Liver (tissue), 9 donors: Measurements from ENCODE around the gene NFATC1. TPM values are rescaled to one million over a fixed set of nuclear protein-coding genes. Genes with fewer than 3 reads are reported as not detected.

Experiments
- DNase-seq: peaks from one replicate; pipeline ENCODE4 v3.0.0-alpha.2; 2017; ENCODE audit warnings: low spot score
- H3K27ac ChIP-seq, 2 donors: one replicate each; pipeline ENCODE4 v1.7.0; 2013; ENCODE audit warnings: inconsistent platforms in 2 of 2, low read length in 2 of 2, control low read depth in 1 of 2, low read depth in 1 of 2, mild to moderate bottlenecking in 1 of 2
- H3K27me3 ChIP-seq, 4 donors: one replicate each; pipeline versions ENCODE4 v1.6.1 to v1.7.0; 2013; ENCODE audit warnings: low read length in 3 of 4, inconsistent platforms in 1 of 4, mild to moderate bottlenecking in 1 of 4, moderate library complexity in 1 of 4; ENCODE audit not compliant: control insufficient read depth in 4 of 4, insufficient read depth in 4 of 4
- H3K36me3 ChIP-seq, 4 donors: one replicate each; pipeline versions ENCODE4 v1.6.1 to v1.7.0; 2013; ENCODE audit warnings: low read length in 3 of 4, mild to moderate bottlenecking in 3 of 4, low read depth in 1 of 4, moderate library complexity in 1 of 4; ENCODE audit not compliant: control insufficient read depth in 4 of 4, insufficient read depth in 3 of 4
- H3K4me1 ChIP-seq, 4 donors: one replicate each; pipeline versions ENCODE4 v1.6.1 to v1.7.0; 2013; ENCODE audit warnings: low read length in 3 of 4, mild to moderate bottlenecking in 3 of 4, moderate library complexity in 1 of 4; ENCODE audit not compliant: control insufficient read depth in 4 of 4, insufficient read depth in 4 of 4
- H3K4me3 ChIP-seq, 3 donors: one replicate each; pipeline versions ENCODE4 v1.6.1 to v1.7.0; 2013; ENCODE audit warnings: low read length in 3 of 3, control low read depth in 1 of 3, low read depth in 1 of 3, mild to moderate bottlenecking in 1 of 3
- H3K9ac ChIP-seq, 2 donors: one replicate each; pipeline ENCODE4 v1.7.0; 2013; ENCODE audit warnings: low read length in 2 of 2, mild to moderate bottlenecking in 2 of 2, moderate library complexity in 2 of 2, control low read depth in 1 of 2, low read depth in 1 of 2
- H3K9me3 ChIP-seq, 4 donors: one replicate each; pipeline versions ENCODE4 v1.6.1 to v1.7.0; 2013; ENCODE audit warnings: low read length in 3 of 4; ENCODE audit not compliant: control insufficient read depth in 4 of 4
- ATF3 ChIP-seq: IDR thresholded peaks from 2 replicates; pipeline ENCODE4 v1.6.1; 2016; ENCODE audit warnings: antibody characterized with exemption
- CTCF ChIP-seq: fragments of 150-350 bp; IDR thresholded peaks from 2 replicates; pipeline ENCODE4 v1.5.1; 2017; ENCODE audit warnings: improper control_type of control experiment, low read depth, low read length; ENCODE audit not compliant: missing input control
- EGR1 ChIP-seq, 2 donors: IDR thresholded peaks; 2 replicates each; pipeline ENCODE4 v1.6.1; 2016 to 2018; ENCODE audit warnings: antibody characterized with exemption in 2 of 2, low read depth in 2 of 2
- FOXA1 ChIP-seq: IDR thresholded peaks from 2 replicates; pipeline ENCODE4 v1.6.1; 2016; ENCODE audit warnings: antibody characterized with exemption
- FOXA2 ChIP-seq: IDR thresholded peaks from 2 replicates; pipeline ENCODE4 v1.6.1; 2016; ENCODE audit warnings: antibody characterized with exemption
- GABPA ChIP-seq, 2 donors: IDR thresholded peaks in 1 of 2; conservative IDR thresholded peaks in 1 of 2; 2 replicates each; pipeline ENCODE4 v1.6.1; 2016; ENCODE audit warnings: antibody characterized with exemption in 2 of 2, mild to moderate bottlenecking in 1 of 2, moderate library complexity in 1 of 2
- HNF4A ChIP-seq, 2 donors: conservative IDR thresholded peaks; 2 replicates each; pipeline ENCODE4 v1.6.1; 2016; ENCODE audit warnings: antibody characterized with exemption in 2 of 2, mild to moderate bottlenecking in 2 of 2
- HNF4G ChIP-seq: IDR thresholded peaks from 2 replicates; pipeline ENCODE4 v1.6.1; 2016; ENCODE audit warnings: antibody characterized with exemption
- JUND ChIP-seq, 2 donors: IDR thresholded peaks; 2 replicates each; pipeline ENCODE4 v1.6.1; 2016; ENCODE audit warnings: antibody characterized with exemption in 2 of 2
- MAX ChIP-seq: IDR thresholded peaks from 2 replicates; pipeline ENCODE4 v1.6.1; 2016; ENCODE audit warnings: antibody characterized with exemption
- NR2F2 ChIP-seq: IDR thresholded peaks from 2 replicates; pipeline ENCODE4 v1.6.1; 2016; ENCODE audit warnings: antibody characterized with exemption
- RAD21 ChIP-seq, 2 donors: IDR thresholded peaks; 2 replicates each; pipeline ENCODE4 v1.6.1; 2016; ENCODE audit warnings: antibody characterized with exemption in 2 of 2, mild to moderate bottlenecking in 2 of 2
- RXRA ChIP-seq, 2 donors: IDR thresholded peaks; 2 replicates each; pipeline ENCODE4 v1.6.1; 2017 to 2018; ENCODE audit warnings: antibody characterized with exemption in 2 of 2, mild to moderate bottlenecking in 1 of 2
- SP1 ChIP-seq: IDR thresholded peaks from 2 replicates; pipeline ENCODE4 v1.6.1; 2018; ENCODE audit warnings: antibody characterized with exemption, mild to moderate bottlenecking
- TAF1 ChIP-seq: conservative IDR thresholded peaks from 2 replicates; pipeline ENCODE4 v1.6.1; 2016; ENCODE audit warnings: antibody characterized with exemption, mild to moderate bottlenecking
- YY1 ChIP-seq: IDR thresholded peaks from 2 replicates; pipeline ENCODE4 v1.6.1; 2016; ENCODE audit warnings: antibody characterized with exemption, mild to moderate bottlenecking
- ZBTB33 ChIP-seq: IDR thresholded peaks from 2 replicates; pipeline ENCODE4 v1.6.1; 2016; ENCODE audit warnings: antibody characterized with exemption
- WGBS: extraction: QIAGEN DNeasy Blood & Tissue Kit; methylation state at CpG from one replicate; pipeline ENCODE4 v1.1.7; 2013; 5-methylcytosine and 5-hydroxymethylcytosine counted together
- polyA plus RNA-seq, 2 donors: library from polyadenylated mRNA; stranded (reverse) in 1 of 2; unstranded in 1 of 2; fragments of 200-250 nt in 1 of 2; fragments of >200 nt in 1 of 2; fragmentation: Nextera tagmentation in 1 of 2; extraction: Ambion mirVana in 1 of 2; gene quantifications; one replicate each; pipeline versions ENCODE4 v1.2.1 to v1.2.3, GENCODE V29; 2013 to 2015
- total RNA-seq, 2 donors: library from RNA; depleted of rRNA; stranded (reverse); fragments of >200 nt; gene quantifications; one replicate each; pipeline ENCODE4 v1.2.3, GENCODE V29; 2014
- TF ChIP-seq, protein P1 (sequence below): IDR thresholded peaks from 2 replicates; pipeline ENCODE4 v1.6.1; 2016; ENCODE audit warnings: antibody characterized with exemption, mild to moderate bottlenecking
- donor health status: healthy.
- donor health status: healthy.
- donor health status: healthy.
- donor health status: healthy.
- donor health status: healthy.

The NFATC1 gene
- total and polyA plus RNA-seq, 4 donors = 0.57 to 2.2 (median 1.3) TPM

DNA sequence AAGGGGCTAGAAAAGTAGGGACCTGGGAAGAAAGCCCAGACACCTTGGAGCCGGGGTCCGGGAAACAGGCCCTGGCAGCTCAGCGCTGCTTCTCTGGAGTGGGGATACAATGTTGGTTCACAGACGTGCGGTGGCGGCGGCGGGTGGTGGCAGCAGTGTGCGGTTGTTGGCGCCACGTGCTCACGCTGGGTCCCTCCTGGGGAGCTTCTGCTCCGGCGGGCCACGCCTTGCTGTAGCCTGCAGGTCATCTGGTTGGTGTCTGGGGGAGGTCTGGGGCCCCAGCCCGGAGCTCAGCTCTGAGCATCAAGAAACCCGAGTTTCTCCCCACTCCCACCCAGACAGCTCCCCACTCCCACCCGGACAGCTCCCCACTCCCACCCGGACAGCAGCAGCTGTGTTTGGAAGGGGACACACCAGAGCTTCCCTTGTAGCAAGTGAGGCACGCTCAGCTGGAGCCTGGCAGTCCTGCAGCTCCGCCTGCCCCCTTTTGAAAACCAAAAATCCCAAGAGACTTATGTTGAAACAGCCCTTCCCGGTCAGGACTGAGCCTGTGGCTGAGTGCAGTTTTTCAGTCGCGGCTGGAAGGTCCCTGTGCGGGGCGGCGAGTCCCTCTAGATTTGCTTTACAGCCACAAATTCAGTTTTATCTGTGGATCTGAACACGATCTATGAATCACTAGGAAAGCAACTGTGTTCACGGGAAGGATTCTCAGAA is 46.9 kb downstream of the NFATC1 start (continued):
- TF ChIP-seq, protein P1, sequence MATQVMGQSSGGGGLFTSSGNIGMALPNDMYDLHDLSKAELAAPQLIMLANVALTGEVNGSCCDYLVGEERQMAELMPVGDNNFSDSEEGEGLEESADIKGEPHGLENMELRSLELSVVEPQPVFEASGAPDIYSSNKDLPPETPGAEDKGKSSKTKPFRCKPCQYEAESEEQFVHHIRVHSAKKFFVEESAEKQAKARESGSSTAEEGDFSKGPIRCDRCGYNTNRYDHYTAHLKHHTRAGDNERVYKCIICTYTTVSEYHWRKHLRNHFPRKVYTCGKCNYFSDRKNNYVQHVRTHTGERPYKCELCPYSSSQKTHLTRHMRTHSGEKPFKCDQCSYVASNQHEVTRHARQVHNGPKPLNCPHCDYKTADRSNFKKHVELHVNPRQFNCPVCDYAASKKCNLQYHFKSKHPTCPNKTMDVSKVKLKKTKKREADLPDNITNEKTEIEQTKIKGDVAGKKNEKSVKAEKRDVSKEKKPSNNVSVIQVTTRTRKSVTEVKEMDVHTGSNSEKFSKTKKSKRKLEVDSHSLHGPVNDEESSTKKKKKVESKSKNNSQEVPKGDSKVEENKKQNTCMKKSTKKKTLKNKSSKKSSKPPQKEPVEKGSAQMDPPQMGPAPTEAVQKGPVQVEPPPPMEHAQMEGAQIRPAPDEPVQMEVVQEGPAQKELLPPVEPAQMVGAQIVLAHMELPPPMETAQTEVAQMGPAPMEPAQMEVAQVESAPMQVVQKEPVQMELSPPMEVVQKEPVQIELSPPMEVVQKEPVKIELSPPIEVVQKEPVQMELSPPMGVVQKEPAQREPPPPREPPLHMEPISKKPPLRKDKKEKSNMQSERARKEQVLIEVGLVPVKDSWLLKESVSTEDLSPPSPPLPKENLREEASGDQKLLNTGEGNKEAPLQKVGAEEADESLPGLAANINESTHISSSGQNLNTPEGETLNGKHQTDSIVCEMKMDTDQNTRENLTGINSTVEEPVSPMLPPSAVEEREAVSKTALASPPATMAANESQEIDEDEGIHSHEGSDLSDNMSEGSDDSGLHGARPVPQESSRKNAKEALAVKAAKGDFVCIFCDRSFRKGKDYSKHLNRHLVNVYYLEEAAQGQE = no peak
- TF ChIP-seq FOXA2 (no peak), RXRA (IDR thresholded peaks at IDR 0.05) (no peak)

DNA sequence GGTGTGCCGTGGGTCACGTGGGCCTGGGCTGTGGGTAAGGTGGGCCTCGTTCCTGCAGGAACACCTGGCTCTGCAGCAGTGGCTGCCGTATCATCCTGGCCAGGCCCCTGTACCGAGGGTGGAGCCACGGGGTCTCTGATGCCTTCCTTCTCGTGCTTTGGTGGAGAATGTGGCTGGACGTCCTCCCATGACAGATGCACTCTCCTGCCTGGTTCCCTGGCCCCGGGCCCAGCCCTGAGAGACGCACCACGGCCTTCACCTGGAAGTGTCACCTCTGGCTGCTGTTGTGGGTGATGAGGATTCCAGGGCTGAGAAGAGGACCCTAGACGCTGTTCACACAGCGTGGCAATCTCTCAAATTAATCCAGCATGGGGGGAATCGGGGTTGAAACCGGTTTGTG is 49.5 kb downstream of the NFATC1 start:
- TF ChIP-seq EGR1 (IDR thresholded peaks at IDR 0.05; ENCODE audit: low read depth in 2 of 2) (no peak), NR2F2 (no peak), JUND (IDR thresholded peaks at IDR 0.05) (no peak), RAD21 (IDR thresholded peaks at IDR 0.05) (no peak), HNF4A (conservative IDR thresholded peaks at IDR 0.05) (no peak), SP1 (no peak), FOXA1 (no peak), TAF1 (no peak), YY1 (no peak), GABPA (IDR thresholded peaks at IDR 0.05 in 1 of 2, conservative IDR thresholded peaks at IDR 0.05 in 1 of 2) (no peak), FOXA2 (no peak), RXRA (IDR thresholded peaks at IDR 0.05) (no peak), ATF3 (no peak), CTCF (no peak), ZBTB33 (no peak), MAX (no peak), HNF4G (no peak)
- TF ChIP-seq, protein P1 = no peak
- Histone ChIP-seq H3K36me3 (no peaks in the 10 kb centered on the region), H3K9me3 (no peaks in the 10 kb centered on the region), H3K4me3 (no peak overlapping the region), H3K27ac (no peak overlapping the region), H3K4me1 (no peaks in the 10 kb centered on the region), H3K9ac (no peak overlapping the region), H3K27me3 (no peaks in the 10 kb centered on the region)
- 90% methylated on average over 15 of the region's 15 CpGs for WGBS
- no peak for DNase-seq
